OCI-LY3 (cell line): Measurements from ENCODE around the gene EDC4.
"Not testable (repeated sequence)": the region's sequence is repeated elsewhere in the genome, so short reads cannot be mapped to it uniquely, and the experiment has no call there.

ENCODE experiments used
- H2AFZ ChIP-seq: fragments of 200-600, 300-600 bp; shearing (Covaris generic); 2 replicates; pipeline ENCODE4 v1.6.0; 2014; ENCODE audit warnings: antibody characterized with exemption, low read depth, low read length
- H3K27ac ChIP-seq: fragments of 200-600, 300-600 bp; sonication (generic); 2 replicates; pipeline ENCODE4 v1.5.1; 2014; ENCODE audit warnings: mild to moderate bottlenecking, low read length, moderate library complexity, mixed read lengths
- H3K27me3 ChIP-seq: fragments of 200-600, 300-600 bp; sonication (generic); 2 replicates; pipeline ENCODE4 v1.6.1; 2014; ENCODE audit warnings: low read depth, low read length, mixed read lengths
- H3K36me3 ChIP-seq: fragments of 200-600, 300-600 bp; sonication (generic); replicated peaks from 2 replicates; pipeline ENCODE3; 2014; ENCODE audit warnings: low read depth, low read length, mixed read lengths
- H3K4me1 ChIP-seq: fragments of 300-600, 200-600 bp; sonication (generic); 2 replicates; pipeline ENCODE4 v1.6.1; 2014; ENCODE audit warnings: low read length, mixed read lengths
- H3K4me2 ChIP-seq: fragments of 200-600, 300-600 bp; sonication (generic); 2 replicates; pipeline ENCODE4 v1.6.1; 2014; ENCODE audit warnings: low read length, mixed read lengths
- H3K4me3 ChIP-seq: fragments of 300-600, 200-600 bp; sonication (generic); 2 replicates; pipeline ENCODE4 v1.5.1; 2014; ENCODE audit warnings: antibody characterized with exemption, mild to moderate bottlenecking, low read length, moderate library complexity
- H3K79me2 ChIP-seq: fragments of 300-600, 200-600 bp; shearing (Covaris generic); 2 replicates; pipeline ENCODE4 v1.6.1; 2014; ENCODE audit warnings: mild to moderate bottlenecking, low read length, mixed read lengths
- H3K9ac ChIP-seq: fragments of 300-600, 200-600 bp; shearing (Covaris generic); 2 replicates; pipeline ENCODE4 v1.6.0; 2014; ENCODE audit warnings: mild to moderate bottlenecking, low read length, moderate library complexity
- H3K9me3 ChIP-seq: fragments of 200-600, 300-600 bp; shearing (Covaris generic); 2 replicates; pipeline ENCODE4 v1.6.1; 2014; ENCODE audit warnings: low read length, mixed read lengths; ENCODE audit not compliant: insufficient read depth
- H4K20me1 ChIP-seq: fragments of 200-600, 300-600 bp; sonication (generic); 2 replicates; pipeline ENCODE4 v1.6.1; 2016; ENCODE audit warnings: low read length, mixed read lengths; ENCODE audit not compliant: insufficient read depth
- EZH2phosphoT487 ChIP-seq: fragments of 200-600 bp; shearing (Covaris generic); IDR thresholded peaks from 2 replicates; pipeline ENCODE4 v1.6.1; 2018; ENCODE audit warnings: antibody characterized with exemption, mixed run types, low read depth
- TF ChIP-seq, protein P1 (sequence below): fragments of 200-600, 300-600 bp; sonication (generic); IDR thresholded peaks from 2 replicates; pipeline ENCODE4 v1.5.1; 2014; ENCODE audit warnings: antibody characterized with exemption, low read length, low read depth

EDC4 gene

DNA sequence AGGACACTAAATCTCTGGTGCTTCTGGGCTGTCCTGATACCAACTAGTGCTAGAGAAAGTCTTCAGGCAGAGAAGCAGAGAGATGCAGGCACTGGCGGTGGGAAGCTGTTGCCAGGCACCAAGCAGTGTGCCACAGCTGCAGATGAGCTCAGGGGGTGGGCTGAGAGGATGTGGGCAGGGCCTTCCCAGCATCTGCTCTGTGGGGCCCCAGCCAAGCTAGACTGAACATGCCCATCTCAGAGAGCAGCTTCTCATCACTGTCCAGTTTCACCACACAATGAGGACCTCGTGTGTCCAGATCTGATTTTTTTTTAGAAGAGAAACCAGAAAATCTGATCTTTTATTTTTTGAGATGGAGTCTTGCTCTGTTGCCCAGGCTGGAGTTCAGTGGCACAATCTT, 37.3 kb downstream of the EDC4 start:
- Histone ChIP-seq H3K27ac (no peak overlapping the region), H3K4me1 (peaks cover 7% of the 10 kb centered on the region), H4K20me1 (no peaks in the 10 kb centered on the region), H3K4me3 (no peak overlapping the region), H3K9ac (no peak overlapping the region), H2AFZ (no peak overlapping the region), H3K9me3 (no peaks in the 10 kb centered on the region), H3K36me3 (peaks cover 5% of the 10 kb centered on the region), H3K4me2 (no peak overlapping the region), H3K27me3 (no peaks in the 10 kb centered on the region), H3K79me2 (no peaks in the 10 kb centered on the region)
- TF ChIP-seq EZH2phosphoT487: no peak
- TF ChIP-seq, protein P1, sequence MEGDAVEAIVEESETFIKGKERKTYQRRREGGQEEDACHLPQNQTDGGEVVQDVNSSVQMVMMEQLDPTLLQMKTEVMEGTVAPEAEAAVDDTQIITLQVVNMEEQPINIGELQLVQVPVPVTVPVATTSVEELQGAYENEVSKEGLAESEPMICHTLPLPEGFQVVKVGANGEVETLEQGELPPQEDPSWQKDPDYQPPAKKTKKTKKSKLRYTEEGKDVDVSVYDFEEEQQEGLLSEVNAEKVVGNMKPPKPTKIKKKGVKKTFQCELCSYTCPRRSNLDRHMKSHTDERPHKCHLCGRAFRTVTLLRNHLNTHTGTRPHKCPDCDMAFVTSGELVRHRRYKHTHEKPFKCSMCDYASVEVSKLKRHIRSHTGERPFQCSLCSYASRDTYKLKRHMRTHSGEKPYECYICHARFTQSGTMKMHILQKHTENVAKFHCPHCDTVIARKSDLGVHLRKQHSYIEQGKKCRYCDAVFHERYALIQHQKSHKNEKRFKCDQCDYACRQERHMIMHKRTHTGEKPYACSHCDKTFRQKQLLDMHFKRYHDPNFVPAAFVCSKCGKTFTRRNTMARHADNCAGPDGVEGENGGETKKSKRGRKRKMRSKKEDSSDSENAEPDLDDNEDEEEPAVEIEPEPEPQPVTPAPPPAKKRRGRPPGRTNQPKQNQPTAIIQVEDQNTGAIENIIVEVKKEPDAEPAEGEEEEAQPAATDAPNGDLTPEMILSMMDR: no peak

DNA sequence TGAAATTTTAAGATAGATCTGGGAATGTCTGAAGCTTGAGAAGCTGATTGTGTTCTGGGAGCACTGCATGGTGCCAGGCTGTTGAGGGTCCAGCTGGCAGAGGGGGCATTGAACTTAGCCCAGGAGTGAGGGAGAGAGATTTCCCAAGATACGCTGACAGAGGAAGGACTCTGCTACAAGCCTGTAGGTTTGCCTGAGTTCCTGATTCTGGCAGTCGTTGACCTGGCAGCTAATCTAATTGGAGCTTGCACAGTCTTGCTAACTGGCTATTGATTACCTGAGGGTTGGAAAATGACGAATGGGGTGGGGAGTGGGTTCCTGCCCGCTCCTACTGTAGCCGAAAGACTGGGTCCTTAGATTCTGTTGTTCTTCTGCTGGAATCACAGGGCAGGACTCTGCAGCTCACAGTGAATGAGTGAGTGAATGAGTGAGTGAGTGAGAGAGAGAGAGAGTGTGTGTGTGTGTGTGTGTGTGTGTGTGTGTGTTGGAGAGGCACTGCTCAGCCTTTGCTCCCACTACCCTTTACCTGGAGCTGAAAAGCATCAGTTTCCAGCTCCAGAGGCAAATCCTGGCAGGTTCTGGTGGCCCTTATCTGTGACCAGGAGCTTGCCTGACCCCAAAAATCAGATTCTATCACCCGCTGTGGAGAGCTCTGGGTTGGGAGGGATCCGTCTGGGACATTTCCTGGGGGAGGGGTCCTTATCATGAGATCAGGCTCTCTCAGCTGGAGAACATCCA, 42.1 kb downstream of the EDC4 start:
- Histone ChIP-seq H3K4me1 (peaks cover 5% of the 10 kb centered on the region), H2AFZ (no peak overlapping the region), H3K27ac (no peak overlapping the region), H3K9ac (no peak overlapping the region), H3K36me3 (no peaks in the 10 kb centered on the region), H3K9me3 (no peaks in the 10 kb centered on the region), H3K79me2 (no peaks in the 10 kb centered on the region), H3K4me3 (no peak overlapping the region), H3K4me2 (no peak overlapping the region), H3K27me3 (no peaks in the 10 kb centered on the region), H4K20me1 (no peaks in the 10 kb centered on the region)
- no peak for TF ChIP-seq EZH2phosphoT487
- TF ChIP-seq, protein P1: no peak

DNA sequence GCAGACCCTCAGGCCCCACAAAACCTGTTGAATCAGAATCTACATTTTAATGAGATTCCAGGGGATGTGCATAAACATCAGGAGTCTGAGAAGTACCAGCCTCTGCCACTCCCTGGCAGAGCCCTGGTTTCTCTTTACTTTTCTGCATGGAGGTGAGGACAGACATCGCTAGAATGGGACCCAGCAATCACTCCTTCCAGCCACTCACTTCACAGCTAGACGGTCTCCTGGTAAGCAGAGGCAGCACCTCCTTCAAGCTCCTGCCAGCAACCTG, 42.6 kb downstream of the EDC4 start:
- H3K4me3 ChIP-seq, H3K4me2 ChIP-seq, H3K9ac ChIP-seq, H2AFZ ChIP-seq, H3K27ac ChIP-seq, H3K9me3 ChIP-seq, H3K27me3 ChIP-seq, H3K4me1 ChIP-seq, H3K36me3 ChIP-seq, H3K79me2 ChIP-seq, H4K20me1 ChIP-seq: not testable (repeated sequence)

DNA sequence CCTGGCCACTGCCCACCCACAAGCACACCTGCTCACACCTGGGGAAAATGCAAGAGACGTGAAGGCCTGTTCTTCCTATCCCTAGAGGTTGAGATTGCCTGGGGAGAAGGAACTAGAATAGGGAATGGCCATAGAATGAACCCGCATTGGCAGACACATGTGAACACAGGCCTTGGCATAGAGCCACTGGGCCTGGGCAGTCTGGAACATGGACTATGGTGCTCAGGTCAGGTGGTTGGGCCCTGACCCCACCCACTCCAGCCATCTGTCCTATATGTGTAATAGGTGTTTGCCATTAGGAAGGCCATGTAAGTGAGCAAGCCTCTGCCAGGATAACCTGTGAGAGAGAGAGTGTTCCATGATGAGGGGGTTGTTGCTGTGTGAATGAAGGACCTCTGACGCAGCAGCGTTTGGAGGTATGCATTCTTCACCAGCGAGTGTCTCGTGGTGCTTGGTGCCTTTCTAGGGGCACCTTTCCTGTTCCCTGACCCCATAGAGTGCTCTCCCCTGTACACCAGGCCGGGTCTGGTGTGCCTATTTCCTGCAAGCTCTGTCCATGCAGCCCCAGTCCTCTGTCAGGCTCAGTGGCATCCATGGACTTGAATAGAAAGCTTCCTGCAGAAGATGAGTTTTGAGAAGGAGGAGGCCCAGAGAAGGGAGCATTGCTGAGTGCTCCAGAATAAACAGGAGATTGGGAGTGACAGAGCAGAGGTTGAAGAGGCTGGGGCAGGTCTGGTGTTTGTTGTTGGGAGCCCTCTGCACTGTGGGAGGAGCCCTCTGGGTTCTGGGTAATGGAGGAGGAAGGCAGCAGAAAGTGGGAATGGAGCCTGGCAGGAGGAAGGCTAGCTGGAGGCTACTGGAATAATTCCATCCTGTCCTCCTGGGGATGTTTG, 43.2 kb downstream of the EDC4 start:
- no peaks in the 10 kb centered on the region for H3K4me1 ChIP-seq
- no peaks in the 10 kb centered on the region for H3K79me2 ChIP-seq
- peaks cover 3% of the 10 kb centered on the region; the same call in 1 of the 2 replicates for H4K20me1 ChIP-seq
- H3K27me3 ChIP-seq: no peaks in the 10 kb centered on the region
- H3K4me3 ChIP-seq: no peak overlapping the region
- H3K36me3 ChIP-seq: no peaks in the 10 kb centered on the region
- H3K9ac ChIP-seq: no peak overlapping the region
- TF ChIP-seq EZH2phosphoT487: no peak
- TF ChIP-seq, protein P1: no peak
- no peak overlapping the region for H3K27ac ChIP-seq
- no peak overlapping the region for H3K4me2 ChIP-seq
- H2AFZ ChIP-seq: no peak overlapping the region
- H3K9me3 ChIP-seq: no peaks in the 10 kb centered on the region
